ENCODE data around the gene LGALSL. TPM values are rescaled to one million over a fixed set of nuclear protein-coding genes. Genes with fewer than 3 reads are reported as not detected.

The LGALSL gene
- total RNA-seq, 1 experiment from 2014 or later, result 23.8 TPM

DNA sequence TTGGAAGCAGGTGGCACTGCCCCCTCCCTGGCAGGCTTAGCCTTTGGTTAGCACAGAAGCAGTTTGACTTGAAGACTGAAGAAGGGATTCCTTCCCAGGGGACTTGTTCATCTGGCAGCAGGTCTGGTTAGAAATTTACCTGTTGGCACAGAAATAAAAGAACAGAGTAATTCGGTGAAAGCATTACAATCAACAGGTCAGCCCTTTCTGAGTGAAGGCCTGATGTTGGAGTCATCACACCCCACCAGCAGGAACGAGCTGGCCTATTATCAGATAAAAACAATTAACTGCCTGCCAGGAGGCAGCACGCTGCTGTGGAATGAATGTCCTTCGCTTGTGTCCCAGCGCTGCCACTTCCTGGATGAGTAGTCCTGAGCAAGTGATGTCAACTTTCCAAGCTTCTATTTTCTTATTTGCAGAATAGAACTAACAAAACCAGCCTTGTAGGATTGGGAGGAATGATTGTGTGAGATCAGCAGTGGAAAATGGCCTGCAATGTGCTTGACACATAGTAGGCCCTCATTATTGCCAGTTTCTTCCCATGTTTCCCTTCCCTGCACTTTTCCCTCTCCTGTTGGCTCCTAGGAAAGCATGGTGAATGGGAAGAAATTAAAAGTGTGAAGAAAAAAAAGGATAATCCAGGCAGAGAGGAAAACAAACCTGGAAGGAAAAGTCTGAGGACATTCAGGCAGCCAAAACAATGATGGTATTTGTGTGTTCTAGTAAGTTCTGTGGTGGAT is 29.0 kb downstream of the LGALSL start:
- no peak overlapping the region for H2BK15ac ChIP-seq (ENCODE audit: low read depth, low read length)
- H3K9me3 ChIP-seq (ENCODE audit: control insufficient read depth, low read depth, low read length), result no peaks in the 10 kb centered on the region
- no peak overlapping the region for H3K23ac ChIP-seq (ENCODE audit: insufficient read length, low read depth, low read length)
- WGBS (ENCODE audit: extremely low coverage, insufficient read length, low lambda C conversion rate), result no CpG with 5 or more reads among the region's 5 CpGs
- no peak overlapping the region for H3K4ac ChIP-seq (ENCODE audit: low read depth, low read length)
- Mint-ChIP-seq H3K9me3 (no peaks in the 10 kb centered on the region), H3K36me3 (ENCODE audit: insufficient read depth in 1 of 3, low read depth in 3 of 3) (no peaks in the 10 kb centered on the region), H3K4me3 (no peak overlapping the region), H3K27ac (no peak overlapping the region), H3K4me1 (peaks cover 0 to 5% of the 10 kb centered on the region in 2 experiments; a peak in 1 of 4 replicates), H3K27me3 (ENCODE audit: low read depth) (no peaks in the 10 kb centered on the region; the same call in 1 of the 2 replicates)
- TF ChIP-seq, protein P1, sequence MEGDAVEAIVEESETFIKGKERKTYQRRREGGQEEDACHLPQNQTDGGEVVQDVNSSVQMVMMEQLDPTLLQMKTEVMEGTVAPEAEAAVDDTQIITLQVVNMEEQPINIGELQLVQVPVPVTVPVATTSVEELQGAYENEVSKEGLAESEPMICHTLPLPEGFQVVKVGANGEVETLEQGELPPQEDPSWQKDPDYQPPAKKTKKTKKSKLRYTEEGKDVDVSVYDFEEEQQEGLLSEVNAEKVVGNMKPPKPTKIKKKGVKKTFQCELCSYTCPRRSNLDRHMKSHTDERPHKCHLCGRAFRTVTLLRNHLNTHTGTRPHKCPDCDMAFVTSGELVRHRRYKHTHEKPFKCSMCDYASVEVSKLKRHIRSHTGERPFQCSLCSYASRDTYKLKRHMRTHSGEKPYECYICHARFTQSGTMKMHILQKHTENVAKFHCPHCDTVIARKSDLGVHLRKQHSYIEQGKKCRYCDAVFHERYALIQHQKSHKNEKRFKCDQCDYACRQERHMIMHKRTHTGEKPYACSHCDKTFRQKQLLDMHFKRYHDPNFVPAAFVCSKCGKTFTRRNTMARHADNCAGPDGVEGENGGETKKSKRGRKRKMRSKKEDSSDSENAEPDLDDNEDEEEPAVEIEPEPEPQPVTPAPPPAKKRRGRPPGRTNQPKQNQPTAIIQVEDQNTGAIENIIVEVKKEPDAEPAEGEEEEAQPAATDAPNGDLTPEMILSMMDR (conservative IDR thresholded peaks at IDR 0.05), result no peak
- H3K18ac ChIP-seq (ENCODE audit: insufficient read length, low read depth, low read length), result no peak overlapping the region
- no peak overlapping the region for H3K4me2 ChIP-seq (ENCODE audit: insufficient read depth, insufficient read length, low read length)
- H3K79me1 ChIP-seq (ENCODE audit: insufficient read depth, low read depth, low read length, poor library complexity, severe bottlenecking), result no peaks in the 10 kb centered on the region
- no peak overlapping the region for H3K14ac ChIP-seq (ENCODE audit: insufficient read depth, low read length)
- no peak overlapping the region for H3K27ac ChIP-seq (ENCODE audit: insufficient read length, low read depth, low read length)
- no peak overlapping the region for H3K9ac ChIP-seq (ENCODE audit: extremely low read depth, insufficient read length, low read length)
- no peak overlapping the region for H2BK120ac ChIP-seq (ENCODE audit: low read depth, low read length, poor library complexity, severe bottlenecking)
- H3K4me1 ChIP-seq (ENCODE audit: insufficient read depth, low read length), result no peaks in the 10 kb centered on the region; the same call in 1 of the 2 replicates
- no peaks in the 10 kb centered on the region for H3K27me3 ChIP-seq (ENCODE audit: insufficient read depth, low read length)
- H4K91ac ChIP-seq (ENCODE audit: insufficient read length, low read depth, low read length), result no peak overlapping the region
- no peak overlapping the region for H2BK20ac ChIP-seq (ENCODE audit: low read depth, low read length, poor library complexity, severe bottlenecking)
- H3K56ac ChIP-seq (ENCODE audit: insufficient read length, low read depth, low read length), result no peak overlapping the region
- no peak overlapping the region for H2AK5ac ChIP-seq (ENCODE audit: insufficient read length, low read length)
- H2AFZ ChIP-seq (ENCODE audit: low read length), result no peak overlapping the region
- H2BK5ac ChIP-seq (ENCODE audit: insufficient read length, low read length), result no peak overlapping the region
- H3T11ph ChIP-seq (ENCODE audit: low read length), result no peak overlapping the region
- H4K5ac ChIP-seq (ENCODE audit: insufficient read length, low read depth, low read length), result no peak overlapping the region
- no peak overlapping the region for H2BK12ac ChIP-seq (ENCODE audit: insufficient read length, low read depth, low read length)
- H4K20me1 ChIP-seq (ENCODE audit: control insufficient read depth, insufficient read depth, insufficient read length), result no peaks in the 10 kb centered on the region
- H3K23me2 ChIP-seq (ENCODE audit: insufficient read length, low read depth, low read length, poor library complexity, severe bottlenecking), result no peaks in the 10 kb centered on the region
- no peak for DNase-seq
- H4K8ac ChIP-seq (replicated peaks; ENCODE audit: insufficient read length, low read depth, low read length), result no peak overlapping the region
- H3K79me2 ChIP-seq (ENCODE audit: insufficient read depth, low read length), result no peaks in the 10 kb centered on the region

Data from H9 (cell line).